Parathyroid adenoma (tissue), 2 donors: ENCODE results near the gene SRGAP3.

Source experiments
- H2AFZ ChIP-seq: fragments of 300-600 bp; sonication (generic); one replicate; pipeline ENCODE4 v1.7.0; 2017; ENCODE audit warnings: antibody characterized with exemption, mild to moderate bottlenecking
- H3K27ac ChIP-seq: fragments of 300-600 bp; sonication (generic); one replicate; pipeline ENCODE4 v1.7.0; 2017
- H3K27me3 ChIP-seq: fragments of 300-600 bp; sonication (generic); one replicate; pipeline ENCODE4 v1.7.0; 2017; ENCODE audit warnings: low read length; ENCODE audit not compliant: control insufficient read depth, insufficient read depth
- H3K36me3 ChIP-seq: fragments of 300-600 bp; sonication (generic); one replicate; pipeline ENCODE4 v1.7.0; 2017; ENCODE audit warnings: low read length; ENCODE audit not compliant: control insufficient read depth, insufficient read depth
- H3K4me1 ChIP-seq: fragments of 300-600 bp; sonication (generic); one replicate; pipeline ENCODE4 v1.7.0; 2017; ENCODE audit warnings: control low read depth
- H3K4me2 ChIP-seq: fragments of 300-600 bp; sonication (generic); one replicate; pipeline ENCODE4 v1.7.0; 2017; ENCODE audit warnings: low read length
- H3K4me3 ChIP-seq: fragments of 300-600 bp; sonication (generic); one replicate; pipeline ENCODE4 v1.7.0; 2017; ENCODE audit warnings: low read depth, low read length
- H3K79me2 ChIP-seq: fragments of 300-600 bp; sonication (generic); one replicate; pipeline ENCODE4 v1.7.0; 2017; ENCODE audit warnings: control low read depth
- H3K9ac ChIP-seq: fragments of 300-600 bp; sonication (generic); one replicate; pipeline ENCODE4 v1.7.0; 2017; ENCODE audit warnings: mild to moderate bottlenecking
- H3K9me3 ChIP-seq: fragments of 300-600 bp; sonication (generic); one replicate; pipeline ENCODE4 v1.7.0; 2017; ENCODE audit warnings: low read length; ENCODE audit not compliant: control insufficient read depth
- TF ChIP-seq, protein P1 (sequence below): fragments of 300-600 bp; sonication (generic); IDR thresholded peaks from one replicate; pipeline ENCODE4 v1.7.0; 2017; ENCODE audit warnings: antibody characterized with exemption, mild to moderate bottlenecking
- donor health status: primary hyperparathyroidism.

SRGAP3 gene

DNA sequence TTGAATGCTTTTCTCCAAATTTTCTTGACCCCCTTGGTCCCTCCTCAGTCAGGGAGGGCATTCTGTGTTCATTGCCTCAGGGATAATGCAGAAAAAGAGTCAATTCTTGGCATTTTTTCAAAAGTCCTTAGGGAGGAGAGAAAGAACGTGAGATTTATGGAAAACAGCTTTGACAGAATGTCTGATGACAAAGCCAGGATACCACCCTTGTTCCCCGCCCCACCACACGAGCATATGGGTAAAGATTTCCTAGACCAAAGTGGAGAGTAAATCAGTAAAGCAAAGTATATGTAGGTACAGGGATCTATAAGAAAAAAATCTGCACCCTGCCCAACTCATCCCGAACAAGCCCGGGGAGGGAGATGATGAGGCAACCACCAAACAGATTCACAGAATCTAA, 11.2 kb downstream of the SRGAP3 start:
- no peak overlapping the region for H3K4me3 ChIP-seq
- TF ChIP-seq, protein P1, sequence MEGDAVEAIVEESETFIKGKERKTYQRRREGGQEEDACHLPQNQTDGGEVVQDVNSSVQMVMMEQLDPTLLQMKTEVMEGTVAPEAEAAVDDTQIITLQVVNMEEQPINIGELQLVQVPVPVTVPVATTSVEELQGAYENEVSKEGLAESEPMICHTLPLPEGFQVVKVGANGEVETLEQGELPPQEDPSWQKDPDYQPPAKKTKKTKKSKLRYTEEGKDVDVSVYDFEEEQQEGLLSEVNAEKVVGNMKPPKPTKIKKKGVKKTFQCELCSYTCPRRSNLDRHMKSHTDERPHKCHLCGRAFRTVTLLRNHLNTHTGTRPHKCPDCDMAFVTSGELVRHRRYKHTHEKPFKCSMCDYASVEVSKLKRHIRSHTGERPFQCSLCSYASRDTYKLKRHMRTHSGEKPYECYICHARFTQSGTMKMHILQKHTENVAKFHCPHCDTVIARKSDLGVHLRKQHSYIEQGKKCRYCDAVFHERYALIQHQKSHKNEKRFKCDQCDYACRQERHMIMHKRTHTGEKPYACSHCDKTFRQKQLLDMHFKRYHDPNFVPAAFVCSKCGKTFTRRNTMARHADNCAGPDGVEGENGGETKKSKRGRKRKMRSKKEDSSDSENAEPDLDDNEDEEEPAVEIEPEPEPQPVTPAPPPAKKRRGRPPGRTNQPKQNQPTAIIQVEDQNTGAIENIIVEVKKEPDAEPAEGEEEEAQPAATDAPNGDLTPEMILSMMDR = no peak

DNA sequence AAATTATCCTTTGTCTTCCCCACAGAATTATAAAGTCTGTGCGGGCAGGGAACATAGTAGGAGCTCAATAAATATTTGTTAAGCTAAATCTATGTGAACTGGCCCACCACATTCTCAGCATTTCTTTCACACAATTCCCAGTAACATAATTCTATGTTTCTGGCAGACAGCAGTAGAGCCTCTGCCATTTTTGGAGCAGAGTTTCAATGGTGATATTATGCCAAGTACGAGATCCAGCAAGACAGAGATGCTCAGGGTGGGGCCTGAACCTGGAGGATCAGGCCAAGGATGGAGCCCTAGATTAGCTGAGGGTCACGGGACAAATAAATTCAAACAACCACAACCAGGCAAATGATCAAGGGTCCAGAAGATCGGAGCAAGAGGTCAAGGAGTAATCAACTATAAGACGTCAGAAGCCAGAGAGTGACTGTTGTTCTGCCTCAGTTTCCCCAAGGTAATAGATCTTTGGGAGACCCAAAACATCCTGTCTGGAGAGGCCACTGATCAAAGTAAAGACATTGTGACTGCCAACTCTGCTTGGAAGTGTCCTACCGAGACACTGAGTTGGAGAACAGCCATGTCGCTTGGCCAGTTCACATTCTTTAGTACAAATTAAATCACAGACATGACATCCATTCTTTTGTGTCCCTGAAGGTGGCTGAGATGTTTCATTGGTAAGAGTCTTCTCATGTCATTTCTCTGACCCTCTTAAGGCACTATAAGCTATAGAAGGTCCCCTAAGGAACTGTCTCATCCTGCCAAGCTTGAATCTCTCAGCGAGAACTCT, 15.4 kb downstream of the SRGAP3 start:
- no peak overlapping the region for H3K4me2 ChIP-seq
- TF ChIP-seq, protein P1 = no peak
- no peaks in the 10 kb centered on the region for H3K79me2 ChIP-seq
- no peaks in the 10 kb centered on the region for H3K36me3 ChIP-seq
- H3K27me3 ChIP-seq = no peaks in the 10 kb centered on the region
- H2AFZ ChIP-seq = no peak overlapping the region
- no peak overlapping the region for H3K9ac ChIP-seq
- H3K27ac ChIP-seq = no peak overlapping the region
- H3K4me3 ChIP-seq = no peak overlapping the region
- H3K9me3 ChIP-seq = no peaks in the 10 kb centered on the region
- peaks cover 5% of the 10 kb centered on the region for H3K4me1 ChIP-seq

More for the DNA sequence above, 11.2 kb downstream of the SRGAP3 start:
- no peaks in the 10 kb centered on the region for H3K9me3 ChIP-seq
- no peak overlapping the region for H3K4me2 ChIP-seq
- no peaks in the 10 kb centered on the region for H3K4me1 ChIP-seq
- H3K9ac ChIP-seq = no peak overlapping the region
- H3K27ac ChIP-seq = no peak overlapping the region
- no peaks in the 10 kb centered on the region for H3K36me3 ChIP-seq
- H2AFZ ChIP-seq = no peak overlapping the region
- H3K27me3 ChIP-seq = no peaks in the 10 kb centered on the region
- no peaks in the 10 kb centered on the region for H3K79me2 ChIP-seq

DNA sequence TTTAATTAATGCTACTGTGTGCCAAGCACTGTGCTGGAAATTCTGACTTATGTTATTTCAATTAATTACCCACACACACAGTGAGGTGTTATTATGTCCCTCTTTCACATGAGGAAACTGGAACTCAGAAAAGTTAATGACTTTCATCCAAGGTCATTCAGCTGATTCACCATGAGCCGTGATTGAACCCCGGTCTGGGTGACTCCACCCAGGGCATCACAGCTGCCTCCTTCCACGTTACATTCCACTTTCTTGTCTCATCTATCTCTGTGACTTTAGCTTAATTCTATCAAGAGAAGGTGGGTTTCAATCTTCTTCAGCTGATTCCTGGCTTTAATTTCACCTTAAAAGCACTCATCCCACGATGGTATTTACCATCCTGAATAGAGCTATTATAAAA, 16.3 kb downstream of the SRGAP3 start:
- TF ChIP-seq, protein P1 = no peak

DNA sequence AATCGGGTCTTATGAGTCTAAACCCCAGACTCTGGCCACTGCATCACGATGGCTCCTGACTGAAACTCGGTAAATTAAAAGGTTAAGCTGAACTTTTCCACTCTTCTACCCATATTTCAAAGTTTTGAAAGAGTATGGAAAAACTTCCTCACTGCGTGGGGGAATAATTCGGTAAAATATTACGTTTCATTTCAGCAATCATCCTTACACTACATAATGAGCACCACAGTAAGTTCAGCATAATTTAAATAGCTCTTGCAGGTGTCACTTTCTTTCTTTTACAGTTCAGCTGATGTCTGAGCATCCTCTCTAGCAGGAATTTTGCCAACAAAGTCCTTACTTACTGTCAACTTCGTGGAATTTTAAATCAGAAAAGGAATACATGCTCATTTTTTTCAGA, 17.5 kb downstream of the SRGAP3 start:
- TF ChIP-seq, protein P1 = no peak
- Histone ChIP-seq H3K9ac (no peak overlapping the region), H3K4me3 (no peak overlapping the region)

More for the DNA sequence above, 16.3 kb downstream of the SRGAP3 start:
- Histone ChIP-seq H3K4me3 (no peak overlapping the region), H2AFZ (no peak overlapping the region), H3K36me3 (no peaks in the 10 kb centered on the region), H3K4me1 (peaks cover 6% of the 10 kb centered on the region), H3K9ac (no peak overlapping the region), H3K27me3 (no peaks in the 10 kb centered on the region), H3K9me3 (no peaks in the 10 kb centered on the region), H3K79me2 (no peaks in the 10 kb centered on the region), H3K4me2 (no peak overlapping the region), H3K27ac (no peak overlapping the region)

DNA sequence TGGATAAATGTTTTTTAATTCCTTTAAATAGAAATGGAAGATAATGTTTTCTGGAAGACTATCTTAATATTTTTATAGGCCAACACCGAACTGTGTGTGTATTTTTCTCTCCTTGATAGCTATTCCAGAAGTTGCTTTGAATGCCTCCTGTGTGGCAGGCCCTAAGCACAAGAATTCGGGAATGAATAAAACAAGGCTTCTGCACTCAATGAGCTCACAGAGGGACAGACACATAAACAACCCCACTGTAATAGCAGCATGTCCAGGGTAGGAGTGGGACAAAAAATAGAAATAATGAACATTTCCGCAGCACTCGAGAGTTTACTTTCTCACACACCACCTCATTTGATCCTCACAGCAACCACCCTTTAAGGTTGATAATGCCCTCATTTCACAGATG, 18.0 kb downstream of the SRGAP3 start:
- H3K9me3 ChIP-seq = no peaks in the 10 kb centered on the region
- no peak overlapping the region for H2AFZ ChIP-seq
- H3K79me2 ChIP-seq = no peaks in the 10 kb centered on the region
- no peak overlapping the region for H3K4me3 ChIP-seq
- H3K4me2 ChIP-seq = no peak overlapping the region
- no peak overlapping the region for H3K9ac ChIP-seq
- TF ChIP-seq, protein P1 = no peak
- peaks cover 6% of the 10 kb centered on the region for H3K4me1 ChIP-seq
- no peaks in the 10 kb centered on the region for H3K36me3 ChIP-seq
- H3K27ac ChIP-seq = no peak overlapping the region
- H3K27me3 ChIP-seq = no peaks in the 10 kb centered on the region

More for the DNA sequence above, 17.5 kb downstream of the SRGAP3 start:
- no peak overlapping the region for H2AFZ ChIP-seq
- no peak overlapping the region for H3K4me2 ChIP-seq
- H3K27me3 ChIP-seq = no peaks in the 10 kb centered on the region
- no peaks in the 10 kb centered on the region for H3K9me3 ChIP-seq
- no peak overlapping the region for H3K27ac ChIP-seq
- H3K36me3 ChIP-seq = no peaks in the 10 kb centered on the region
- H3K79me2 ChIP-seq = no peaks in the 10 kb centered on the region
- H3K4me1 ChIP-seq = peaks cover 6% of the 10 kb centered on the region
